H7 (cell line): ENCODE measurements around the gene PNPO. TPM values are rescaled to one million over a fixed set of nuclear protein-coding genes. Genes with fewer than 3 reads are reported as not detected.
"Not testable (repeated sequence)": the region's sequence is repeated elsewhere in the genome, so short reads cannot be mapped to it uniquely, and the experiment has no call there.

Experiments used
- DNase-seq: peaks from one replicate; pipeline ENCODE4 v3.0.0; 2012
- H3K27me3 ChIP-seq: 2 replicates; pipeline ENCODE4 v1.6.0; 2011; ENCODE audit warnings: mild to moderate bottlenecking, low read length; ENCODE audit not compliant: control insufficient read depth, insufficient read depth
- H3K36me3 ChIP-seq: replicated peaks from 2 replicates; pipeline ENCODE4 v1.5.1; 2011; ENCODE audit warnings: low read length; ENCODE audit not compliant: control insufficient read depth, insufficient read depth
- H3K4me3 ChIP-seq: 2 replicates; pipeline ENCODE4 v1.5.1; 2011; ENCODE audit warnings: low read depth, mild to moderate bottlenecking, control low read depth, low read length, moderate library complexity; ENCODE audit not compliant: insufficient read depth
- total RNA-seq: library from RNA; depleted of rRNA; stranded (reverse); fragments of >200 nt; shearing (Covaris generic); gene quantifications from 2 replicates; pipeline ENCODE4 v1.2.3, GENCODE V29; 2014

The PNPO gene
- total RNA-seq, 1 experiment from 2014 or later = 8.9 TPM

DNA sequence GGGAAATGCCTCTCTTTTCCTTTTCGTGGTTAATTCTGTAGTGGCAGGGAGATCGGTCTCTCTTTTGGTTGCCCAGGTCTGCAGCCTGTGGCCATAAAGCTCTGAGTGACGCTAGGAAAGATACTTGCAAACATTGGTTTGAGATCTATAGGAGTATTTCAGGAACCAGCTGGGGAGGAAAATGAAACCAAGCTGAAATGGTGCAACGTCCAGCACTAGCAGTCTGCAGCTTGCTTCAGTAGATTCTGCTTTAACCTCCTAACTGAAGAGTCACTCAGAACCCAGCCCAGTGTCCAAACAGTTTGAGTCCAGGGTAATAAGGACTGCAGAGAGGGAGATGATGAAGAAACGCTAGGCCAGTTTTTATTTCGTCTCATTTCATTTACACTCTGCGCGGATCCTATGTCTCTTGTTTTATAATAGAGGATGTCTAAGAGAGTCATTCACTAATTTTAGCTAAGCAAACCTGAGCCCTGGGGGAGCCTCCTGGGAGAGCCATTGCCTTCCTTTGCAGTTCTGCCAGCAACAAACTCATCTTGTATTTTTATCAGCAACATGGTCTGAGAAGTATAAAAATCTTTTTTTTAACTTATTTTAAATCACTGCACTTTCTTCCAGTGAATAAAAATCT lies 33.3 kb upstream of the PNPO start:
- no peaks in the 10 kb centered on the region for H3K27me3 ChIP-seq
- DNase-seq = no peak
- no peaks in the 10 kb centered on the region for H3K36me3 ChIP-seq
- H3K4me3 ChIP-seq = no peak overlapping the region

DNA sequence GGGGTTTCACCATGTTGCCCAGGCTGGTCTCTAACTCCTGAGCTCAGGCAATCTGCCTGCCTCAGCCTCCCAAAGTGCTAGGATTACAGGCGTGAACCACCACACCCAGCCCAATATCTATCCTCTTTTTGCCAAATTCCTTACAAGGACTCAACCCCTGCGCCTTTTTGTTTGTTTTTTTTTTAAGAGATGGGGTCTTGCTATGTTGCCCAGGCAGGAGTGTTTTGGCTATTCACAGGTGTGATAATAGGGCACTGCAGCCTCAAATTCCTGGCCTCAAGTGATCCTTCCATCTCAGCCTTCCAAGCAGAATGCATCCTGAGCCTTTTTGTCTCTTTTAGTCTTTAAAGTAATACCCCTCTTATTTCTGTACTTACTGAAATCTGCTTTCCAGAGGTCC lies 28.3 kb upstream of the PNPO start:
- peaks cover 1% of the 10 kb centered on the region for H3K36me3 ChIP-seq
- DNase-seq = no peak
- no peaks in the 10 kb centered on the region for H3K27me3 ChIP-seq
- no peak overlapping the region for H3K4me3 ChIP-seq

DNA sequence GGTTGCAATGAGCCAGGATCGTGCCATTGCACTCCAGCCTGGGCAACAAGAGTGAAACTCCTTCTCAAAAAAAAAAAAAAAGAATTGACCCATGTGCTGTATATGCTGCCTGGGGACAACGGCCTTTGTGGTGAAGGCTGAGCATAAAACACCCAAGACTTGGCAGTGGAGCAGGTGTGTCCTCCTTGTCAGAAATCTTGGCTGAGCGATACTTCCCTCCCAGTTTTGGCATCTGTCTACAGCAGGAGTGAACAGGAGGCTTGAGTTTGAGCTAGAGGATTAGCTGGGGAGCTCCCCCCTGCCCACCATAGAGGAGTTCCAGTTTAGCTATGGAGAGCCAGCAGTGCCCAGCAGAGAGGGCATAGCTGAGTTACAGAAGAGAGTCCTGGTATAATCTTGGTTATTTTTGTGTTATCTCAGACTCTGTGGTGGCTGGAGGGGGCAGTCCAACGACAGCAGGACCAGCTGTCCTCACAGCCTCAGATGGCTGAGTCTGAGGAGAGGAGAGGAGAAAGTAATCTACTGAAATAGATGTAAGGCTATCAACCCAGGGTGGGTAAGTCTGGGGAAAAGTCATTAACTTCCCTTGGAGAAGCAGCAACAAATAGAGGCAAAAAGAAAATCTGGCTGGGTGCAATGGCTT lies 26.9 kb upstream of the PNPO start:
- no peak for DNase-seq
- no peak overlapping the region for H3K4me3 ChIP-seq
- peaks cover 1% of the 10 kb centered on the region for H3K36me3 ChIP-seq
- H3K27me3 ChIP-seq = no peaks in the 10 kb centered on the region

DNA sequence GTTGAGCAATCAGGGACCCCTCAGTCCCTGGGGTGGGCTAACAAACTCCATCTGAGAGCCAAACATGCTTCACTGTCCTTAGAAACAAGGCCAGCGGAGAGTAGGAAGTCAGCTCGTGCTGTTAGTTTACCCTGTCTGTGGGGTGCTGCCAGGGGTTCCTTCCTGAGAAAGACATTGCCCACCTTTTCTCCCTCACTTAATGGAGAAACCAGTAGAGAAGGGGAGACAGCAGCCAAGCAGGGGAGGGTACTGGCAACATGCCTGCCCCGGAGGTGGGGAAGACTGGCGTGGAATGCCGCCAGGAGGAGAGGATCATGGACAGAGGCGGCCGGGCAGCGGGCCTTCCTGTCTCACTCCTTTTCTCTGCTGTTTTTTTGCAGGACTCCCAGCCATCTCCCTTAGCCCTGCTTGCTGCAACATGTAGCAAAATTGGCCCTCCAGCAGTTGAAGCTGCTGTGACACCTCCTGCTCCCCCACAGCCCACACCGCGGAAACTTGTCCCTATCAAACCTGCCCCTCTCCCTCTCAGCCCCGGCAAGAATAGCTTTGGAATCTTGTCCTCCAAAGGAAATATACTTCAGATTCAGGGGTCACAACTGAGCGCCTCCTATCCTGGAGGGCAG lies 25.5 kb upstream of the PNPO start:
- DNase-seq = no peak
- peaks cover 1% of the 10 kb centered on the region for H3K36me3 ChIP-seq
- H3K27me3 ChIP-seq = no peaks in the 10 kb centered on the region
- H3K4me3 ChIP-seq = no peak overlapping the region

DNA sequence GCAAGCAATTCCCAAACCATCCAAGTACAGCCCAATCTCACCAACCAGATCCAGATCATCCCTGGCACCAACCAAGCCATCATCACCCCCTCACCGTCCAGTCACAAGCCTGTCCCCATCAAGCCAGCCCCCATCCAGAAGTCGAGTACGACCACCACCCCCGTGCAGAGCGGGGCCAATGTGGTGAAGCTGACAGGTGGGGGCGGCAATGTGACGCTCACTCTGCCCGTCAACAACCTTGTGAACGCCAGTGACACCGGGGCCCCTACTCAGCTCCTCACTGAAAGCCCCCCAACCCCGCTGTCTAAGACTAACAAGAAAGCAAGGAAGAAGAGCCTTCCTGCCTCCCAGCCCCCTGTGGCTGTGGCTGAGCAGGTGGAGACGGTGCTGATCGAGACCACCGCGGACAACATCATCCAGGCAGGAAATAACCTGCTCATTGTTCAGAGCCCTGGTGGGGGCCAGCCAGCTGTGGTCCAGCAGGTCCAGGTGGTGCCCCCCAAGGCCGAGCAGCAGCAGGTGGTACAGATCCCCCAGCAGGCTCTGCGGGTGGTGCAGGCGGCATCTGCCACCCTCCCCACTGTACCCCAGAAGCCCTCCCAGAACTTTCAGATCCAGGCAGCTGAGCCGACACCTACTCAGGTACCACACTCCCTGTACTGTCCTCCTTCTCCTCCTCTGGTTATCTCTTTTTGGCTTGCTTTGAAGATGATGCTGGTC lies 24.7 kb upstream of the PNPO start:
- no peak for DNase-seq
- Histone ChIP-seq H3K4me3 (no peak overlapping the region), H3K36me3 (peaks cover 1% of the 10 kb centered on the region), H3K27me3 (no peaks in the 10 kb centered on the region)

DNA sequence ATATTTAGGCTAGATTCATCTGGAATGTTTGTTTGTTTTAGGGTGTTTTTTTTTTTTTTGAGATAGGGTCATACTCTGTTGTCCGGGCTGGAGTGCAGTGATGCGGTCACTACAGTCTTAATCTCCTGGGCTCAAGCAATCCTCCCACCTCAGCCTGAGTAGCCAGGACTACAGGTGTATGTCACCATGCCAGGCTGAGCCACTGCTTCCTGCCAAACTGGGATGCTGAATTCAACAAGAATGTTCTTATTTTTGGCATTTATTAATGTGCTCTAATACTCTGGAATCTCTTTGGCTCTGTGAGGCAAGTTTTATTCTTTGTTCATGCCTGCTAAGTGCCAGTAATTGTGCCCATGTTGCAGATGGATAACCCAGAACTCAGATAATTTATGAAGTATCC lies 23.8 kb upstream of the PNPO start:
- DNase-seq = no peak
- Histone ChIP-seq H3K27me3 (no peaks in the 10 kb centered on the region), H3K36me3 (peaks cover 1% of the 10 kb centered on the region), H3K4me3 (no peak overlapping the region)

DNA sequence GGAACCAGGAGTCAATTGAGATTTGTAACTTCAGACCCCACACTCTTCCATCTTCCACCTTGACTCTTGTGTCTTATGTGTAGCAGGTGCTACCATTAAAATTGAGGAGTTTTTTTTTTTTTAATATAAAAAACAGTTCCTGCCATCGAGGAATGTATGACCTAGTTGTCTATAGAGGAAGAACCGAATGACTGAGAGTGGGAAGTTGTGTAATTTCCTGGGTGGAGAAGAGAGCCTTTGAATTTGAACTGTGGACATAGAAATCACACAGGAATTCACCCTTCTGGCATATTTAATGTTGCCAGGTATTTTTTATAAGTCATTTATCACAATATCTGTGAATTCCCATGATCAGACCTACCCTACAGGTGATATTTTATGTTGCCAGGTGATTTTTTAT lies 23.4 kb upstream of the PNPO start:
- H3K27me3 ChIP-seq = no peaks in the 10 kb centered on the region
- DNase-seq = no peak

DNA sequence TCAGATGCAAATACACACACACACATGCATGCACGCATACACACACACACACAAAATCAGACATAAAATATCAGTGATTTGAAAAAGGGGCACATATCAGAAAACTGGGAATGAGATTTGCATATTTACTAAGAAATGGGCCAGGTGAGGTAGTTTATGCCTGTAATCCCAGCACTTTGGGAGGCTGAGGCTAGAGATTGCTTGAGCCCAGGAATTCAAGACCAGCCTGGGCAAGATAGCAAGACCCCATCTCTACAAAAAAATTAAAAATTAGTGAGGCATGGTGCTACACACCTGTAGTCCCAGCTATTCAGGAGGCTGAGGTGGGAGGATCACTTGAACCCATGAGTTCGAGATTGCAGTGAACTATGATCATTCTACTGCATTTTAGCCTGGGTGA lies 22.4 kb upstream of the PNPO start:
- DNase-seq = no peak
- Histone ChIP-seq H3K36me3 (peaks cover 5% of the 10 kb centered on the region), H3K4me3 (no peak overlapping the region), H3K27me3 (no peaks in the 10 kb centered on the region)

More for the DNA sequence above, 23.4 kb upstream of the PNPO start:
- Histone ChIP-seq H3K4me3 (no peak overlapping the region), H3K36me3 (peaks cover 3% of the 10 kb centered on the region)

DNA sequence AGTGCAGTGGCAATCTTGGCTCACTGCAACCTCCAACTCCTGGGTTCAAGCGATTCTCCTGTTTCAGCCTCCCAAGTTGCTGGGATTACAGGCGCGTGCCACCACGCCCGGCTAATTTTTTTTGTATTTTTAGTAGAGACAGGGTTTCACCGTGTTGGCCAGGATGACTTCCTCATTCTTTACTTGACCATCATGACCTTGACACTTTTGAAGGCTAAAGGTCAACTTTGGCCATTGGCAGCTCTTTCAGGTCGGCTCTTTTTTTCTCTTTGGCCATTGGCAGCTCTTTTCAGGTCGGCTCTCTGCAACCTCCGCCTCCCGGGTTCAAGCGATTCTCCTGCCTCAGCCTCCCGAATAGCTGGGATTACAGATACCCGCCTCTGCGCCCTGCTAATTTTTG lies 21.5 kb upstream of the PNPO start:
- H3K27me3 ChIP-seq = not testable (repeated sequence)

DNA sequence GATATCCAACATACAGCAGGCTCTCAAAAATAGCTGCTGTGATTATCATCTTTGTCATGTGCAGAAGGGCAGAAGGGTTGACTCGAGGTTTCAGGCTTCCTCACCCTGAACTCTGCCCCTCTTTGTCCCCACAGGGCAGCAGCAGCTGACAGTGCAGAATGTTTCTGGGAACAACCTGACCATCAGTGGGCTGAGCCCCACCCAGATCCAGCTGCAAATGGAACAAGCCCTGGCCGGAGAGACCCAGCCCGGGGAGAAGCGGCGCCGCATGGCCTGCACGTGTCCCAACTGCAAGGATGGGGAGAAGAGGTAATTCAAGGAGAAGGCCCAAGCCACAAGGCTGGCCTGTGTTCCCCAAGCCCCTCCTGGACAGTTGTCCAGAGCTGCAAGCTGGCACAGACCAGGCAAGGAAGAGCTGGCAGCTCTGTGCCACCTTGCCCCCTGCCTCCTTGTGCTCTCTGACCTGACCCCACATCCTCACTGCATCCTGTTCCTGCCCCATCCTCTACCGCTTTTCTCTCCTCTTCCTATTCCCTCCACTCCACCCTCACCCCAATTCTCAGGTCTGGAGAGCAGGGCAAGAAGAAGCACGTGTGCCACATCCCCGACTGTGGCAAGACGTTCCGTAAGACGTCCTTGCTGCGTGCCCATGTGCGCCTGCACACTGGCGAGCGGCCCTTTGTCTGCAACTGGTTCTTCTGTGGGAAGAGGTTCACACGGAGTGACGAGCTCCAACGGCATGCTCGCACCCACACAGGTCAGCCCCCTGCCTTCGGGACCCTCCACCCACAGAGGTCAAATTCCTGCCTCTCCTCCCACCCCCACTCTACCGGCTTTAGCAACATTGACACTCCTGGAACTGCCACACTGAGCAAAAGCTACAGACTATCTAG lies 16.3 kb upstream of the PNPO start:
- DNase-seq = no peak
- Histone ChIP-seq H3K4me3 (no peak overlapping the region), H3K27me3 (no peaks in the 10 kb centered on the region), H3K36me3 (peaks cover 7% of the 10 kb centered on the region)

More for the DNA sequence above, 21.5 kb upstream of the PNPO start:
- not testable (repeated sequence) for H3K4me3 ChIP-seq, DNase-seq, H3K36me3 ChIP-seq

DNA sequence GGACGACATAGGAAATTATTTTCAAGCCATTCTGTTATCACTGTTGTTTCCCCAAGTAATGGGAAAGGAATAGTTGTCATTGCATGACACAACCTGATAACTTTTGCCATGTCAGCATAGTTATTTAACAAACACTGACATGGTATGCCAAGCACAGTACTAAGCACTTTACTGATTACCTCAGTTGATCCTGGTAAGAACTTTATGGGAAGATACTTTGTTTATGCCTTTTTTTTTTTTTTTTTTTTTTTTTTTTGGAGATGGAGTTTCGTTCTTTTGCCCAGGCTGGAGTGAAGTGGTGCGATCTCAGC lies 15.7 kb upstream of the PNPO start:
- no peak for DNase-seq

DNA sequence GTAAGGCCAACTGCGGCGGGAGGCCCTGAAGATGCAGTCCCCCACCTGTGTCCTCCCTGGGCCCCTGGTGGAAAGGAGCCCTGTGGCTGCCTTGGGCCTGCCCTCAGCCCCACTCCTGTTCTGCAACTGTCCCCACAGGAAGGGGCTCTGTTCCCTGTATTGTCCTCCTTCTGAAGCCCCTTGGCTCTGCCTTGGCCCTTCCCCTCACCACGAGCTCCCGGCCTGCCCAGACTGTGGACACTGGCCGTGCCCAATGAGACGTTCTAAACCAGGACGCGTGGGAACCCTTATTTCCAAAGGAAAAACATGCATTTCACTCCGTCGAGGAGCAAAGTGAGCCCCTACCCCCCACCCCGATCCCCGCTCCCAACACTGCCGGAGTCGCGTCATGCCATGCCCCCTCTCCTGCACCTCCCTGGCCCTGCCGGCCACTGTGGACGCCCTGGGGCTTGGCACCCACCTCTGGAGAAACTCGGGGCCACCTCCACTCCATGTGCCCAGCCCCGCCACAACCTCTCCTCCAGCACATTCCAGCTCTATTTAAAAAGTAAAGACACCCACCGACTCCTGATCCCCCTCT lies 13.5 kb upstream of the PNPO start:
- no peak for DNase-seq
- Histone ChIP-seq H3K27me3 (no peaks in the 10 kb centered on the region), H3K4me3 (no peak overlapping the region), H3K36me3 (peaks cover 10% of the 10 kb centered on the region)

More for the DNA sequence above, 15.7 kb upstream of the PNPO start:
- no peak overlapping the region for H3K4me3 ChIP-seq
- H3K36me3 ChIP-seq = peaks cover 11% of the 10 kb centered on the region
- no peaks in the 10 kb centered on the region for H3K27me3 ChIP-seq

DNA sequence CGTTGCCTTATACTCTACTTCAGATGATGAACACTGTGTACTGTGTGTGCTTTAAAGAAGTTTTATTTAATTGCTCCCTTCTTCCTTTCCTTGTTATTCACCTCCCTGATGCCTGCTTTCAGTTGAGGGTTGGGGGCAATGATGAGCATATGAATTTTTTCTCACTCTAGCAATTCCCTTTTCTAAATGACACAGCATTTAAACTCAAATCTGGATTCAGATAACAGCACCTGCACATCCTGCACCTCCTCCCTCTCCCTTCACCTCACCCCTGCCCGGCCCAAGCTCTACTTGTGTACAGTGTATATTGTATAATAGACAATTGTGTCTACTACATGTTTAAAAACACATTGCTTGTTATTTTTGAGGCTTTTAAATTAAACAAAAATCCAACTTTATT lies 13.0 kb upstream of the PNPO start:
- Histone ChIP-seq H3K36me3 (peaks cover 7% of the 10 kb centered on the region), H3K27me3 (no peaks in the 10 kb centered on the region), H3K4me3 (no peak overlapping the region)
- DNase-seq = no peak
